Suppressor macrophage (primary cell): ENCODE results near the gene CDC123.
A peak's percentile ranks its signal among the peaks of the same experiment; 100 is the strongest.
"Not testable (repeated sequence)": the region's sequence is repeated elsewhere in the genome, so short reads cannot be mapped to it uniquely, and the experiment has no call there.

ENCODE experiments used
- DNase-seq, 4 experiments: peaks; one replicate each; pipeline ENCODE4 v3.0.0-alpha.2; 2020 to 2022

The CDC123 gene

GRCh38 chr10:12235796-12236195 is 39.8 kb downstream of the CDC123 start:
- no peak for DNase-seq

- no peak for DNase-seq
These were observed 41.6 kb downstream of the CDC123 start for GRCh38 chr10:12237265-12238220.

- no peak for DNase-seq
These were observed 42.8 kb downstream of the CDC123 start for GRCh38 chr10:12238821-12239220.

GRCh38 chr10:12241810-12242529 is 46.0 kb downstream of the CDC123 start:
- DNase-seq: peak; percentile 87 to 96 (median 92)

- peak; percentile 27 to 57 (median 34) for DNase-seq
These were observed 48.1 kb downstream of the CDC123 start for GRCh38 chr10:12243864-12244620.

GRCh38 chr10:12250181-12250580 is 54.2 kb downstream of the CDC123 start:
- DNase-seq: no peak

- DNase-seq: not testable (repeated sequence)
These were observed 54.7 kb downstream of the CDC123 start for GRCh38 chr10:12250702-12251101.

- no peak for DNase-seq
These were observed 55.6 kb downstream of the CDC123 start for GRCh38 chr10:12251581-12251980.

- peak; percentile 12 to 49 (median 36) for DNase-seq
These were observed 57.0 kb downstream of the CDC123 start for GRCh38 chr10:12252882-12253546.

- no peak for DNase-seq
These were observed 59.1 kb downstream of the CDC123 start for GRCh38 chr10:12255048-12255447.

GRCh38 chr10:12259988-12260387 is 64.0 kb downstream of the CDC123 start:
- DNase-seq: no peak

GRCh38 chr10:12262278-12262981 is 66.4 kb downstream of the CDC123 start:
- no peak for DNase-seq

- DNase-seq: peak; percentile 72 to 86 (median 84)
These were observed 68.4 kb downstream of the CDC123 start for GRCh38 chr10:12264204-12264940.

- peak in 3 of 4 experiments; percentile 16 to 46 (median 37) for DNase-seq
These were observed 73.1 kb downstream of the CDC123 start for GRCh38 chr10:12269056-12269455.

GRCh38 chr10:12271210-12271540 is 75.2 kb downstream of the CDC123 start:
- no peak for DNase-seq

GRCh38 chr10:12277862-12278261 is 81.9 kb downstream of the CDC123 start:
- DNase-seq: not testable (repeated sequence)

- DNase-seq: peak; percentile 69 to 86 (median 81)
These were observed 83.3 kb downstream of the CDC123 start for GRCh38 chr10:12279281-12279680.

GRCh38 chr10:12287772-12288171 is 91.8 kb downstream of the CDC123 start:
- no peak for DNase-seq

- not testable (repeated sequence) for DNase-seq
These were observed 101.8 kb downstream of the CDC123 start for GRCh38 chr10:12297784-12298183.

GRCh38 chr10:12299222-12299965 is 103.4 kb downstream of the CDC123 start:
- DNase-seq: no peak
